GM19099 (cell line): ENCODE data around the gene RUBCNL.

Experiments
- POLR2A ChIP-seq: IDR thresholded peaks from 3 replicates; pipeline ENCODE4 v1.6.1; 2011; ENCODE audit warnings: low read depth; ENCODE audit not compliant: insufficient read length; ENCODE audit errors: extremely low read depth

Gene RUBCNL

GRCh38 chr13:46334035-46334822, 52.8 kb downstream of the RUBCNL start:
- no peak for TF ChIP-seq POLR2A

DNA sequence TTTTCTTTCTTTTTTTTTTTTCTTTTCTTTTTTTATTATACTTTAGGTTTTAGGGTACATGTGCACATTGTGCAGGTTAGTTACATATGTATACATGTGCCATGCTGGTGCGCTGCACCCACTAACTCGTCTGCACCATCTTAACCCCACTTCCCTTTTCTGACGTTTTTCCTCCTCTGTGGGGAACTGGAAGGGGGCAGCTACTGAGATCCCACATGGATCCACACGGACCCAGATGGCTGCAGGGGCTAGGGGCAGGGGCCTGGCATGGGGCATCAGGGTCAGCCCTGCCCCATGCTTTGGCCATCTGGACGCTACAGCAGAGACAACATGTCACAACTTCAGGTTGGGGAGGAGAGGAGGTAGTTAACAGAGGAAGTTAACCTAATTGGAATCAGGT, 54.3 kb downstream of the RUBCNL start:
- no peak for TF ChIP-seq POLR2A

DNA sequence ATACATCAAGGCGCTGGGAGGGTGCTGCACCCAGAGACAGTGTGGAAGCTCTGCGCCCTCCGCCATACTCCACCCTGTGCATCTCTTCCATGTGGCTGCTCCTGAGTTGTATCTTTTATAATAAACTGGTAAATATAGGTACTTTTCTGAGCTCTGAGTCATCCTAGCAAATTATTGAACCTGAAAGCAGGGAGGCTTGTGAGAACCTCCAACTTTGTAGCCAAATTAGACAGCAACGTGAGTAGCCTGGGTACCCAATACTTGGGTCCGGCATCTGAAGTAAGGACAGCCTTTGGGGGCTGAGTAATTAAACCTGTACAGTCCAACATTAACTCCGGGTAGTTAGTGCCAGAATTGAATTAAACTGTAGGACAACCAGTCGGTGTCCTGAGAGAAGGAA, 57.4 kb downstream of the RUBCNL start:
- no peak for TF ChIP-seq POLR2A

- TF ChIP-seq POLR2A = no peak
These were observed 59.8 kb downstream of the RUBCNL start for GRCh38 chr13:46327246-46327645.

GRCh38 chr13:46324976-46325375, 62.1 kb downstream of the RUBCNL start:
- TF ChIP-seq POLR2A = no peak

DNA sequence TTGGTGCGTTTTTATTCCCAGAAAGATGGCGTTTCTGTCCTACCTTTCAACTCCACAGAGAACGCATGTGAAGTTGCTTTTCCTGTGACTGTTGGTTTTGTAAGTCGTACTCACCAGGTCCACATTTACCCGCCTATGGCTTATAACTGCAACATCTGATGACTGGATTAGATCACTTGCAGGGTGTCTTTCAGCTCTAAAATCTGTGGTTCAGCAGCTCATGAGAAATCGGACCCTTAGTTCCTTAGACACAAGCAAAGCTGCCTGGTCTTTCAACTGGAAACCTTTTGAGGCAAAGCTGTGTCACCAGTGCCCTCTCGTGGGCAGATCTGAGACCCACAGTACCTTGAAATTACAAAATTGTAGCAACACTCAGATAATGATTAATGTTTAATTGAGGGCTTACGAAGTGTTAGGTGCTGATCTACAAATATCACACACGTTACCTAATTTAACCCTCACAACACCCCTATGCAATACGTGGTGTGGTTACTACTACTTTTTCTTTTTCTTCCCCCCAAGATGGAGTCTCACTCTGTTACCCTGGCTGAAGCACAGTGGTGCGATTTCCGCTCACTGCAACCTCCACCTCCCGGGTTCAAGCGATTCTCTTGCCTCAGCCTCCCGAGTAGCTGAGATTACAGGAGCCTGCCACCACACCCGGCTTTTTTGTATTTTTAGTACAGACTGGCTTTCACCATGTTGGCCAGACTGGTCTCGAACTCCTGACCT, 65.4 kb downstream of the RUBCNL start:
- no peak for TF ChIP-seq POLR2A

GRCh38 chr13:46320821-46321220, 66.2 kb downstream of the RUBCNL start:
- TF ChIP-seq POLR2A = no peak

DNA sequence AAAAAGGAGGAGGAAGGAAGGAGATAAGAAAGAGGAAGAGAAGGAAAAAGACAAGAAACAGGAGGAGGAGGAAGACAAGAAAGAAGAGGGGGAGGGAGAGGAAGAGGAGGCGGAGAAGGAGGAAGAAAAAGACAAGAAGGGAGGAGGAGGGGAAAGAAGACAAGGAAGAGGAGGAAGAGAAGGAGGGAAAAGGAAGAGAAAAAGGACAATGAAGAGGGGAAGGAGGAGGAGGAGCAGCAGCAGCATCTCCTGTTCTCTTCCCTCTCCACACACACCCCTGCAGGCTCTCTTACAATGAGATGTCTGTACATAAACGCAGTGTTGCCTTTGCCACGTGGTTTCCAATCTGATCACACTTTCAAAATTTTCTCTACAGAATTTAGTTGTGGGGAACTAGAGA, 66.6 kb downstream of the RUBCNL start:
- TF ChIP-seq POLR2A = no peak

DNA sequence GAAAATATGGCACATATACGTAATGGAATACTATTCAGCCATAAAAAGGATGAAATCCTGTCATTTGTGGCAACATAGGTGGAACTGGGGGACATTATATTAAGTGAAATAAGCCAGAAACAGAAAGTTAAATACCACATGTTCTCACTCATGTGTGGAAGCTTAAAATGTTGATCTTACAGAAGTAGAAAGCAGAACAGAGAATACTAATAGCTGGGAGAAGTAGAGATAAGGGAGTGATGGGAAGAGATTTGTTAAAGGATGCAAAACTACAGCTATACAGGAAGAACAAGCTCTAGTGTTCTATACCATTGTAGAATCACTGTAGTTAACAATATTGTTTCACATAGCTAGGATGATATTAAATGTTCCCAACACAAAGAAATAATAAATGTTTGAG, 68.1 kb downstream of the RUBCNL start:
- no peak for TF ChIP-seq POLR2A

DNA sequence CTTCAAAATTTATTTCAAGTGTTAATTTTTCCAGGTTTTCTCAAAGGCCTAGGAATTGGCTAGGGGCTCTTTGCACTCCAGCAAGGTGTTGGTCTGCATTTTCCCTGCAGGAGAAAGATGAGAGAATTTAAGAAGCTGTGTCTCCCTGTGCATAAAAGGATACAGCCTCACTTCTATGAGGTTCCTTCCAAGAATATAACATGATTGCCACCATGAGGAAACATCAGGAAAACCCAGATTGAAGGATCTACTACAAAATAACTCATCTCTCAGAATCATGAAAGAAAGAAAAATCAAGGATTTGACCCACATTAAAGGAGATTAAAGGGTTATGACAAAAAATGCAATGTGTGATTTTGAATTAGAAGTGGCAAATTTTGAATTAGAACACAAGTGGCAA, 69.9 kb downstream of the RUBCNL start:
- TF ChIP-seq POLR2A = no peak

DNA sequence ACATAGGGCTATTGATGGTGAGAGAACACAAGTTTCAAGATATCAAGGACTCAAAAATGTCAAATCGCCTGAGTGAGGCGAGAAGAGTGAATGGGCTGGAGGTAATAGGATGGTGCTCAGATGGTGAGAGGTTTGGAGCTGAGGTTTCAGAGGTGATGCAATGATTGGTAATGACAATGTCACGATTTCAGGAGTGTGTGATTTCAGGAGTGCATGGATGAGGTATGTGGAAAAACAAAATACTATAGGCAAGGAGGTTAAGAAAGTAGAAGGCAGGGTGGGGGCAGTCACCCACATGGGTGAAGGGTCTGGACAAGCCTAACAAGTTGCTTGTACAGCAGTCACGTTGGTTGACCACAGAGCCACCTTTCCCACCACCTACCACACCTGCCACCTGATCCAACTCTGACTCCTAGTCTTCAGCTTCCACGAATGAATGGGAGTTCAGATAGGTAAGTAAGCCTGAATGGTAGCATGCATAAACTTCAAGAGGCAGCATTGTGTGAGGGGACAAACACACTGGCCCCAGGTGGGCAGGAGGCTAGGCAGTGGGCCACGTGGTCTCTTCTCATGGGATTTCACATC, 71.5 kb downstream of the RUBCNL start:
- TF ChIP-seq POLR2A = no peak

DNA sequence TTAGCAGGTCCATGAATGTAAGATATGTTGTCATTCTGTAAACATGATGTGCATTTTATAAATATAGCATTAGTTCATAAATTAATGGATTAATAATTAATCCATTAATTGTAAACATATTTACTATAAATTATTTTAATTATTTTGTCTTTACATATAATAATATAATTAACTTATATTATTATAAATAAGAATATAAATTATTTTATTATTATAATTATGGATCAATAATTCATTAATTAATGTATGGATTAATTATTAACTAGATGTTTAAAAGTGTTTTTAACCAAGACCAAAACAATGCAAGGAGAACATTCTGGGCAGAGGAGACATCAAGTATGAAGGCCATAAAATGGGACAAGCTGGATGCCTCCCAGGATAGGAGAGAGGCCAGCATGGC, 72.0 kb downstream of the RUBCNL start:
- TF ChIP-seq POLR2A = no peak

GRCh38 chr13:46314587-46314986, 72.5 kb downstream of the RUBCNL start:
- no peak for TF ChIP-seq POLR2A

DNA sequence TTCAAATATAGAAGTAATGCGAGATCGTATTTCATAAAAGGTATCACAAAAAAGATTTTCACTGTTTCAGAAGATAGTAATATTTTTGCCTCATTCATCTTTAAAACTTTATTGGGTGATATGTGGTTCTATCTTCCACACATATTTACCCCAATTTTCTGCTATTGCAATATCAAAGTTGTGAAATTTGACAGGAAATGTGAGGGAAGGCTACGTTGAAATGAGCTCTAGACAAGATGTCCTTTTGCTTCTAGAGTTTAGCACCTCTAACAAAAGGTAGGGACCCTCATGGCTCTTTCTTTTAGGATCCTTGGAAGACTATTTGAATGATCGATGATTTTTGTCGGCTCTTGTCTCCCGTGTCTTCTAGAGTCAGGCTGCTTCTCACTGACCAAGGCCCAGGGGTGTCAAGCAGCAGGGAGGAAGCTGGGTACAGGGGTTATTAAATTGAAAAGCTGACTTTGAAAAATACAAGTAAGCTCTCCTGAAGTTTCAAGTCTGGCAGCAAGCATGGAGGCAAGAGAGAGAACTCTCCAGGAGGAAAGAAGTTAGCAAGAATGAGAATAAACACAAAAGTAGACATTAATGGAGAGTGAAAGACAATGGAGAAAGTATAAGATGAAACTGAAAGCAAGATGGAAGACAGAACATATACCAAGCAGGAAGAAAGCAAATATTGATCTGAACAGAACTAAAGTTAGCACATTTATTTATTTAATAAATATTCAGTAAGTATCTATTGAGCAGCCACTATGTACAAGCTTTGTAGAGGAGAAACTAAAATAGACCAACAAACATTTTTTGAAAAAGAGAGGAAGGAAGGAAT, 73.4 kb downstream of the RUBCNL start:
- no peak for TF ChIP-seq POLR2A

- TF ChIP-seq POLR2A = no peak
These were observed 74.0 kb downstream of the RUBCNL start for GRCh38 chr13:46313024-46313423.
